Kidney tubule cell (primary cell): ENCODE data around the gene RMI2.

Source experiments
- DNase-seq: peaks from one replicate; pipeline ENCODE4 v3.0.0-alpha.2; 2018; ENCODE audit warnings: low spot score

RMI2 gene

GRCh38 chr16:11399261-11399831 is 54.1 kb downstream of the RMI2 start:
- DNase-seq: no peak

- no peak for DNase-seq
Observed at GRCh38 chr16:11400076-11400475, 54.8 kb downstream of the RMI2 start.
